ENCODE results near the gene XPNPEP2. TPM values are rescaled to one million over a fixed set of nuclear protein-coding genes. Genes with fewer than 3 reads are reported as not detected.

The XPNPEP2 gene
- total and polyA plus RNA-seq, 9 of the 15 experiments (the other 6 are each of a cell fraction or from before 2014, with no cell fraction given), result 0.03 to 0.19 (median 0.09) TPM; not detected in 5

GRCh38 chrX:129773649-129774458 lies 35.1 kb downstream of the XPNPEP2 start:
- H3K9me1 ChIP-seq (ENCODE audit: control insufficient read depth, insufficient read depth, low read length), result no peaks in the 10 kb centered on the region
- no peak overlapping the region for H3K4me2 ChIP-seq (ENCODE audit: insufficient read depth, low read length)
- H3K79me2 ChIP-seq (ENCODE audit: control insufficient read depth, insufficient read depth, low read length), result no peaks in the 10 kb centered on the region
- WGBS (ENCODE audit: insufficient coverage, low coverage, missing lambda C conversion rate), result 54% methylated on average over 3 of the region's 4 CpGs
- H3K4me1 ChIP-seq (replicated peaks in 1 of 2; ENCODE audit: control insufficient read depth in 2 of 2, insufficient read depth in 2 of 2, low read length in 2 of 2), result peaks cover 0 to 6% of the 10 kb centered on the region in 2 experiments; a peak in 2 of 5 replicates
- no peaks in the 10 kb centered on the region for H3K36me3 ChIP-seq (ENCODE audit: control insufficient read depth, insufficient read depth, low read length)
- DNase-seq (ENCODE audit: extremely low read depth in 1 of 4, low spot score in 3 of 4) (peak in 1 of 4 experiments; percentile 12), ATAC-seq (peak; percentile 64), FAIRE-seq (no peak)
- no peak overlapping the region for H3K9ac ChIP-seq (ENCODE audit: insufficient read depth in 1 of 2, low read depth in 2 of 2, low read length in 2 of 2)
- no peaks in the 10 kb centered on the region for H3K27me3 ChIP-seq (ENCODE audit: control insufficient read depth in 2 of 2, insufficient read depth in 2 of 2, low read length in 2 of 2)
- H3K9me3 ChIP-seq (replicated peaks; ENCODE audit: control insufficient read depth, insufficient read depth, low read depth, low read length), result no peaks in the 10 kb centered on the region
- ChIA-PET POLR2A (interaction anchor here (1.0 kb wide), 1 partner anchor 16 kb away, joined by 3 read pairs; no protein-coding TSS in a partner anchor), CTCF (ENCODE audit: low intra/inter-chr PET ratio) (no interaction called here)
- in situ Hi-C loops (cut with MboI), result no loop called here
- H2AFZ ChIP-seq (ENCODE audit: low read depth, low read length), result no peak overlapping the region
- no peaks in the 10 kb centered on the region for H4K20me1 ChIP-seq (replicated peaks; ENCODE audit: control insufficient read depth, insufficient read depth, low read length)
- H3K27ac ChIP-seq (ENCODE audit: extremely low read depth, low read depth, low read length), result no peak overlapping the region
- TF ChIP-seq ZNF740 (CRISPR knock-in tag; IDR thresholded peaks at IDR 0.05) (peak; percentile 33; the same call in 1 of the 2 replicates), ZNF740 (tag; IDR thresholded peaks at IDR 0.05) (no peak), CHD7 (IDR thresholded peaks at IDR 0.05; ENCODE audit: low read depth, low read length) (no peak), ESRRA (IDR thresholded peaks at IDR 0.05; ENCODE audit: borderline replicate concordance, low read depth) (peak; percentile 42; the same call in 1 of the 2 replicates), VEZF1 (CRISPR knock-in tag; IDR thresholded peaks at IDR 0.05) (0 out of 2 replicates have a peak, but pooled peaks have one; percentile 22)
- no TSS peak for BruUV-seq (replicated peaks)
- no peak overlapping the region for H3K4me3 ChIP-seq
- intact Hi-C loops (cut with micrococcal nuclease), result no loop called here

Measured in K562 (cell line).